ENCODE measurements around the gene PROKR1.
"Not testable (repeated sequence)": the region's sequence is repeated elsewhere in the genome, so short reads cannot be mapped to it uniquely, and the experiment has no call there.

PROKR1 gene

GRCh38 chr2:68653538-68653982 is 10.2 kb downstream of the PROKR1 start:
- in situ Hi-C loops (cut with HindIII; ENCODE audit: low sequenced_read_pairs): no loop called here

- in situ Hi-C loops (cut with HindIII; ENCODE audit: low sequenced_read_pairs): no loop called here
Observed at GRCh38 chr2:68658266-68658665, 14.9 kb downstream of the PROKR1 start.

- in situ Hi-C loops (cut with HindIII; ENCODE audit: low sequenced_read_pairs): no loop called here
Observed at GRCh38 chr2:68659081-68659480, 15.7 kb downstream of the PROKR1 start.

GRCh38 chr2:68660658-68661057 is 17.3 kb downstream of the PROKR1 start:
- in situ Hi-C loops (cut with HindIII; ENCODE audit: low sequenced_read_pairs): no loop called here

- in situ Hi-C loops (cut with HindIII; ENCODE audit: low sequenced_read_pairs): no loop called here
Observed at GRCh38 chr2:68662466-68662865, 19.1 kb downstream of the PROKR1 start.

GRCh38 chr2:68663371-68664156 is 20.2 kb downstream of the PROKR1 start:
- in situ Hi-C loops (cut with HindIII; ENCODE audit: low sequenced_read_pairs): no loop called here

GRCh38 chr2:68667371-68667770 is 24.0 kb downstream of the PROKR1 start:
- in situ Hi-C loops (cut with HindIII; ENCODE audit: low sequenced_read_pairs): no loop called here

- in situ Hi-C loops (cut with HindIII; ENCODE audit: low sequenced_read_pairs): no loop called here
Observed at GRCh38 chr2:68669651-68670050, 26.3 kb downstream of the PROKR1 start.

GRCh38 chr2:68671961-68672360 is 28.6 kb downstream of the PROKR1 start:
- in situ Hi-C loops (cut with HindIII; ENCODE audit: low sequenced_read_pairs): no loop called here

GRCh38 chr2:68673631-68674030 is 30.3 kb downstream of the PROKR1 start:
- in situ Hi-C loops (cut with HindIII; ENCODE audit: low sequenced_read_pairs): no loop called here

GRCh38 chr2:68675470-68675869 is 32.1 kb downstream of the PROKR1 start:
- in situ Hi-C loops (cut with HindIII; ENCODE audit: low sequenced_read_pairs): no loop called here

GRCh38 chr2:68677837-68678236 is 34.5 kb downstream of the PROKR1 start:
- in situ Hi-C loops (cut with HindIII; ENCODE audit: low sequenced_read_pairs): not testable (repeated sequence)

- in situ Hi-C loops (cut with HindIII; ENCODE audit: low sequenced_read_pairs): not testable (repeated sequence)
Observed at GRCh38 chr2:68679166-68679916, 36.0 kb downstream of the PROKR1 start.

GRCh38 chr2:68679917-68680267 is 36.5 kb downstream of the PROKR1 start:
- in situ Hi-C loops (cut with HindIII; ENCODE audit: low sequenced_read_pairs): not testable (repeated sequence)

GRCh38 chr2:68684197-68684596 is 40.8 kb downstream of the PROKR1 start:
- in situ Hi-C loops (cut with HindIII; ENCODE audit: low sequenced_read_pairs): no loop called here

GRCh38 chr2:68686178-68686577 is 42.8 kb downstream of the PROKR1 start:
- in situ Hi-C loops (cut with HindIII; ENCODE audit: low sequenced_read_pairs): no loop called here

- in situ Hi-C loops (cut with HindIII; ENCODE audit: low sequenced_read_pairs): no loop called here
Observed at GRCh38 chr2:68687018-68687417, 43.6 kb downstream of the PROKR1 start.

GRCh38 chr2:68689553-68690537 is 46.5 kb downstream of the PROKR1 start:
- in situ Hi-C loops (cut with HindIII; ENCODE audit: low sequenced_read_pairs): no loop called here

GRCh38 chr2:68690851-68691250 is 47.5 kb downstream of the PROKR1 start:
- in situ Hi-C loops (cut with HindIII; ENCODE audit: low sequenced_read_pairs): no loop called here

- in situ Hi-C loops (cut with HindIII; ENCODE audit: low sequenced_read_pairs): no loop called here
Observed at GRCh38 chr2:68692511-68692910, 49.1 kb downstream of the PROKR1 start.

- in situ Hi-C loops (cut with HindIII; ENCODE audit: low sequenced_read_pairs): no loop called here
Observed at GRCh38 chr2:68693951-68694350, 50.6 kb downstream of the PROKR1 start.

All from endothelial cell of hepatic sinusoid (primary cell).